Naive thymus-derived CD8-positive, alpha-beta T cell (primary cell): ENCODE measurements around the gene IMPDH2. TPM values are rescaled to one million over a fixed set of nuclear protein-coding genes. Genes with fewer than 3 reads are reported as not detected.
A peak's percentile ranks its signal among the peaks of the same experiment; 100 is the strongest.

Experiments
- ATAC-seq, 2 donors: fragments of 150-1000 bp; cut with Tn5 transposase in 1 of 2; sonication (Bioruptor Pico), chemical (Tn5 transposase) in 1 of 2; 1 replicate in 1 of 2; 2 replicates in 1 of 2; pipeline ENCODE4 v1.10.0; 2021; ENCODE audit warnings: mild to moderate bottlenecking in 2 of 2, moderate library complexity in 2 of 2
- POLR2A ChIA-PET: fragments of 350-600 bp; sonication (Branson Sonifier 250); formaldehyde crosslinking; loops from one replicate; lab custom pipeline; 2021; ENCODE audit warnings: antibody characterized with exemption; lab: Charles Lee
- DNase-seq, 10 donors: peaks; one replicate each; pipeline versions ENCODE4 v3.0.0 to v3.0.0-alpha.2; 2020 to 2022
- H3K27ac Mint-ChIP-seq, 10 donors: one replicate each; pipeline ENCODE4 v1.8.0; 2020 to 2022; ENCODE audit warnings: mild to moderate bottlenecking in 10 of 10, mixed read lengths in 10 of 10, moderate library complexity in 4 of 10, inconsistent platforms in 1 of 10
- H3K27me3 Mint-ChIP-seq, 5 donors: one replicate each; pipeline ENCODE4 v1.8.0; 2021 to 2022; ENCODE audit warnings: mixed read lengths in 5 of 5
- H3K36me3 Mint-ChIP-seq, 3 donors: one replicate each; pipeline ENCODE4 v1.8.0; 2020 to 2022; ENCODE audit warnings: mixed read lengths in 3 of 3, mild to moderate bottlenecking in 2 of 3, inconsistent platforms in 1 of 3
- H3K4me1 Mint-ChIP-seq, 4 donors: one replicate each; pipeline ENCODE4 v1.8.0; 2021 to 2022; ENCODE audit warnings: mixed read lengths in 4 of 4
- H3K4me3 Mint-ChIP-seq, 10 donors: one replicate each; pipeline ENCODE4 v1.8.0; 2020 to 2022; ENCODE audit warnings: mild to moderate bottlenecking in 10 of 10, mixed read lengths in 10 of 10, moderate library complexity in 6 of 10, inconsistent platforms in 1 of 10
- H3K9me3 Mint-ChIP-seq, 9 donors: one replicate each; pipeline ENCODE4 v1.8.0; 2020 to 2022; ENCODE audit warnings: mixed read lengths in 9 of 9, mild to moderate bottlenecking in 3 of 9, inconsistent platforms in 1 of 9, moderate library complexity in 1 of 9
- polyA plus RNA-seq, 3 donors: library from polyadenylated mRNA; unstranded; fragments of 300-500 nt; fragmentation: Illumina TruSeq; gene quantifications; one replicate each; pipeline ENCODE4 v1.2.3, GENCODE V29; 2021
- total RNA-seq, 8 experiments: library from RNA in 2 of 8; stranded (reverse) in 2 of 8; gene quantifications; one replicate each; pipeline ENCODE4 v1.2.3 and lab custom pipeline; 2021 to 2026

Gene IMPDH2
- total and polyA plus RNA-seq, 5 experiments from 2014 or later = 97.3 to 129 (median 121) TPM

- ATAC-seq (no peak), DNase-seq (no peak)
- POLR2A ChIA-PET = interaction anchor here (0.8 to 7.5 kb wide), 3 partner anchors 8 to 15 kb away, joined by 3 to 278 read pairs (median 118); partner anchors contain the start of genes DALRD3, NDUFAF3 and P4HTM
- Mint-ChIP-seq H3K4me3 (no peak overlapping the region), H3K27ac (peak overlapping the region in 4 of 10 donors; percentile 11 to 71 (median 50)), H3K27me3 (no peaks in the 10 kb centered on the region), H3K36me3 (peaks cover 0 to 7% (median 0%) of the 10 kb centered on the region in 3 donors), H3K4me1 (peaks cover 23 to 34% (median 30%) of the 10 kb centered on the region in 4 donors), H3K9me3 (no peaks in the 10 kb centered on the region)
Observed at GRCh38 chr3:49004352-49005302, 24.6 kb downstream of the IMPDH2 start.

- POLR2A ChIA-PET = interaction anchor here (0.8 to 2.2 kb wide), 2 partner anchors 10 to 20 kb away, joined by 3 to 7 read pairs; no protein-coding TSS in a partner anchor
- peak overlapping the region in 3 of 10 donors; percentile 13 to 82 (median 68) for H3K27ac Mint-ChIP-seq
- no peaks in the 10 kb centered on the region for H3K9me3 Mint-ChIP-seq
- no peaks in the 10 kb centered on the region for H3K27me3 Mint-ChIP-seq
- no peak overlapping the region for H3K4me3 Mint-ChIP-seq
- H3K4me1 Mint-ChIP-seq = peaks cover under 1 to 8% (median 6%) of the 10 kb centered on the region in 4 donors
- no peak for ATAC-seq
- DNase-seq = no peak
- peaks cover 0 to 7% (median 0%) of the 10 kb centered on the region in 3 donors for H3K36me3 Mint-ChIP-seq
Observed at GRCh38 chr3:49001155-49001554, 28.0 kb downstream of the IMPDH2 start.

- DNase-seq (no peak), ATAC-seq (no peak)
- no peak overlapping the region for H3K4me3 Mint-ChIP-seq
- peaks cover 0 to 20% (median 0%) of the 10 kb centered on the region in 3 donors for H3K36me3 Mint-ChIP-seq
- POLR2A ChIA-PET = no interaction called here
- H3K9me3 Mint-ChIP-seq = no peaks in the 10 kb centered on the region
- peaks cover 3 to 17% (median 12%) of the 10 kb centered on the region in 4 donors for H3K4me1 Mint-ChIP-seq
- no peaks in the 10 kb centered on the region for H3K27me3 Mint-ChIP-seq
- H3K27ac Mint-ChIP-seq = peak overlapping the region in 5 of 10 donors; percentile 17 to 87 (median 49)
Observed at GRCh38 chr3:48999085-48999858, 29.9 kb downstream of the IMPDH2 start.

GRCh38 chr3:48997714-48998637 lies 31.2 kb downstream of the IMPDH2 start:
- H3K4me3 Mint-ChIP-seq = no peak overlapping the region
- peaks cover 10 to 28% (median 17%) of the 10 kb centered on the region in 4 donors for H3K4me1 Mint-ChIP-seq
- H3K27me3 Mint-ChIP-seq = no peaks in the 10 kb centered on the region
- no peaks in the 10 kb centered on the region for H3K9me3 Mint-ChIP-seq
- POLR2A ChIA-PET = interaction anchor here (1.1 to 3.2 kb wide), 2 partner anchors 9 to 23 kb away, joined by 4 to 14 read pairs; partner anchors contain the start of gene WDR6
- no peak for DNase-seq
- H3K27ac Mint-ChIP-seq = peak overlapping the region in 1 of 10 donors; percentile 10
- H3K36me3 Mint-ChIP-seq = peaks cover 0 to 22% (median 0%) of the 10 kb centered on the region in 3 donors
- ATAC-seq = no peak

- H3K27me3 Mint-ChIP-seq = no peaks in the 10 kb centered on the region
- H3K36me3 Mint-ChIP-seq = peaks cover 0 to 21% (median 0%) of the 10 kb centered on the region in 3 donors
- no peak overlapping the region for H3K4me3 Mint-ChIP-seq
- POLR2A ChIA-PET = interaction anchor here (1.1 to 3.2 kb wide), 4 partner anchors 7 to 25 kb away, joined by 3 to 14 read pairs (median 4); partner anchors contain the start of genes NDUFAF3 and WDR6
- no peak for ATAC-seq
- H3K27ac Mint-ChIP-seq = peak overlapping the region in 2 of 10 donors; percentile 10 to 18
- no peaks in the 10 kb centered on the region for H3K9me3 Mint-ChIP-seq
- H3K4me1 Mint-ChIP-seq = peaks cover 7 to 26% (median 16%) of the 10 kb centered on the region in 4 donors
- no peak for DNase-seq
Observed at GRCh38 chr3:48997102-48997635, 32.0 kb downstream of the IMPDH2 start.

GRCh38 chr3:48996640-48997039 lies 32.6 kb downstream of the IMPDH2 start:
- Mint-ChIP-seq H3K4me3 (no peak overlapping the region), H3K27me3 (no peaks in the 10 kb centered on the region), H3K9me3 (no peaks in the 10 kb centered on the region), H3K4me1 (peaks cover 8 to 29% (median 21%) of the 10 kb centered on the region in 4 donors), H3K36me3 (peaks cover 0 to 21% (median 0%) of the 10 kb centered on the region in 3 donors), H3K27ac (peak overlapping the region in 2 of 10 donors; percentile 15 to 18)
- POLR2A ChIA-PET = interaction anchor here (1.2 to 3.2 kb wide), 3 partner anchors 8 to 26 kb away, joined by 3 to 14 read pairs (median 4); partner anchors contain the start of genes NDUFAF3 and WDR6
- ATAC-seq (no peak), DNase-seq (no peak)

GRCh38 chr3:48993834-48994233 lies 35.4 kb downstream of the IMPDH2 start:
- POLR2A ChIA-PET = interaction anchor here (1.0 kb wide), 1 partner anchor 36 kb away, joined by 3 read pairs; the partner anchor contains the start of gene IMPDH2
- Mint-ChIP-seq H3K36me3 (peaks cover 0 to 21% (median 0%) of the 10 kb centered on the region in 3 donors), H3K27ac (peak overlapping the region in 7 of 10 donors; percentile 11 to 84 (median 43)), H3K4me3 (peak overlapping the region in 2 of 10 donors; percentile 31 to 48), H3K27me3 (no peaks in the 10 kb centered on the region), H3K9me3 (no peaks in the 10 kb centered on the region), H3K4me1 (peaks cover 15 to 48% (median 39%) of the 10 kb centered on the region in 4 donors)
- ATAC-seq = no peak
- DNase-seq = no peak

GRCh38 chr3:48991851-48992545 lies 37.2 kb downstream of the IMPDH2 start:
- Mint-ChIP-seq H3K27ac (peak overlapping the region; percentile 40 to 94 (median 82)), H3K36me3 (peaks cover 0 to 21% (median 0%) of the 10 kb centered on the region in 3 donors), H3K27me3 (no peaks in the 10 kb centered on the region), H3K4me3 (peak overlapping the region; percentile 72 to 93 (median 90)), H3K4me1 (peaks cover 20 to 58% (median 47%) of the 10 kb centered on the region in 4 donors), H3K9me3 (no peaks in the 10 kb centered on the region)
- ATAC-seq (no peak), DNase-seq (no peak)
- POLR2A ChIA-PET = interaction anchor here (0.7 to 8.6 kb wide), 5 partner anchors 14 to 102 kb away, joined by 3 to 194 read pairs (median 36); partner anchors contain the start of genes IMPDH2, NDUFAF3, QRICH1 and WDR6

GRCh38 chr3:48990636-48991469 lies 38.3 kb downstream of the IMPDH2 start:
- H3K4me3 Mint-ChIP-seq = peak overlapping the region; percentile 87 to 94 (median 92)
- no peaks in the 10 kb centered on the region for H3K9me3 Mint-ChIP-seq
- ATAC-seq (peak; percentile 18 to 30), DNase-seq (peak in 3 of 10 donors; percentile 19 to 32 (median 25))
- no peaks in the 10 kb centered on the region for H3K27me3 Mint-ChIP-seq
- peaks cover 21 to 58% (median 48%) of the 10 kb centered on the region in 4 donors for H3K4me1 Mint-ChIP-seq
- peaks cover 0 to 21% (median 0%) of the 10 kb centered on the region in 3 donors for H3K36me3 Mint-ChIP-seq
- POLR2A ChIA-PET = interaction anchor here (0.6 to 8.6 kb wide), 9 partner anchors 10 to 478 kb away, joined by 3 to 194 read pairs (median 10); partner anchors contain the start of genes DALRD3, IMPDH2, NDUFAF3 and NICN1
- H3K27ac Mint-ChIP-seq = peak overlapping the region; percentile 89 to 96 (median 93)
